ENCODE results near the gene PIGS.

Gene PIGS

DNA sequence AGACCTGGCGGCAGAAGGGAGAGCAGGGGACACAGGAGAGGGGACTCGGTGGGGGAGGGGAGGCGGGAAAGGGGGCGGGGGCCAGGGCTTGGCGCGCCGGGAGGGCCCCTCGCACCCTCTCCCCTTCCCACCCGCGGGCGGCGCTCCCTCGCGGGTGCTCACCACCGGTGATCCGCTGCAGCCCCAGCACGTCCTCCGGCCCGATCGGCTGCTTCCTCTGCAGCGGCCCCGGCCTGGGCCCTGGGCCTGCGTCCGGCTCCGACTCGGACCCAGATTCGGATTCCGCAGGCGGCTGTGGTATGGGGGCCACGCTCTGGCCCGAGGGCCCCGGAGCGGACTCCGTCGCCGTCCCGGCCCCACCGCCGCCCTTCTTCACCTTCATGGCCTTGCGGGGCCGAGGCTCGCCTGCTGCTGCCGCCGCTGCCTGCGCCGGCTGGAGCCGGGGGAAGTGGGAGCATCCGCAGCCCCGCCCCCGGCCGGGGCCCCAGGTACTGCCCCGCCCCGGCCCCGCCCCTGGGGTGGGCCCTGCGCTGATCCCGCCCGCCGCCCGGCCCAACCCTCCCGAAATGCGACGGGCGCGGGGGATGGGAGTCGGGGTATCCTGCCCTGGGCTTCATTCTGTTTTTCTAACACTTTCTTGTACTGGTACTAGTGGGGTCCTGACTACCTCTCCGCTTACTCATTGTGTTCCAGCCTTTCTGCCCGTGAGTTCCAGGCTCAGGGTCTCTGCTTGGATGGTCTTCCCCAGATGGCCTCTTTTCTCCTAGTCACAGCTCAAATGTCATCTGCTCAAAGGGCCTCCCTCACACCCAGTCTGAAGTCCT, 18.9 kb downstream of the PIGS start, which contains the start of gene UNC119:
Gene UNC119, minus strand, starts transcription at position 449 of the 824 bp plus-strand sequence. Its CDS starts 67 bp downstream, at position 382.
- FAIRE-seq = peak; percentile 81
- peak; percentile 87 for DNase-seq (ENCODE audit: insufficient read length, low spot score)
- 0 out of 2 replicates have a peak, but pooled peaks have one; percentile 41 for TF ChIP-seq POLR2A (IDR thresholded peaks at IDR 0.05; ENCODE audit: low read depth, low read length)
- TF ChIP-seq SPI1 (IDR thresholded peaks at IDR 0.05; ENCODE audit: low read depth, low read length) = peak; percentile 61
- TF ChIP-seq TAF1 (IDR thresholded peaks at IDR 0.05; ENCODE audit: low read depth, low read length) = no peak
- 0 out of 2 replicates have a peak, but pooled peaks have one; percentile 30 for TF ChIP-seq POU2F2 (IDR thresholded peaks at IDR 0.05; ENCODE audit: low read depth, low read length)
- TF ChIP-seq PAX5 (IDR thresholded peaks at IDR 0.05; ENCODE audit: insufficient read depth, low read length, severe bottlenecking) = no peak
- TF ChIP-seq POLR2AphosphoS5 (IDR thresholded peaks at IDR 0.05; ENCODE audit: low read depth, low read length) = peak; percentile 49; the same call in 1 of the 2 replicates

DNA sequence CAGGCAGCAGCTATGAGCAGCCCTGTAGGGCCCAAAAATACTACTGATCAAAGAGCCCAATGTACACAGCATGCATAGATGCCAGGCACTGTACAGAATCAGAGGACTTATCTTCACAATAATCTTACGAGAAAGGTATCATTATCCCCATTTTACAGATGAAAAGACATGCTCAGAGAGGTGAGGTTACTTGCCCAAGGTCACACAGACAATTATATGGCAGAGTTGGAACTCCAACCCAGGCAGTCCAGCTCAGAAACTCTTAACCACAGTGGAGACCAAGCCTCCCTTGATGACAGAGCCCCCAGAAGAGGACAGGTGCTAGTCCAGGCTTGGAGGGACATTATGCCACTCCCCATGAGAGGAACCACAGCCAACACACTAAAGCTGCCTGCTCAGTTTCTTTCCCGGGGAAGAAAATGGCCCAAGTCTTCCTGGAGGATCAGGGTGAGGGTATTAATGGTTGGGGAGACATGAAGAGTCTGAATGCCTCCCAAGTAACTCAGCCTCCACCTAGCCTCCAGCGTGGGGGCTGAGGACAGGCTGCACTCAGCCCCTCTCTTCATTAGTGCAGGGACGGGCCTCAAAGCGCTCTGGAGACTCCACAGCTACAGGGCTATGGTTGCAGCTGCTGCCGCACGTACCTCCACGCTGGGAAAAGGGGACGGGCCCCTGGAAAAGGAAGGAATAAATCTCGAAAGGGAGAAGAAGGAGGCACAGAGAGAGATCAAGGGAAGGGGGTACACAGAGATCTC, 19.7 kb downstream of the PIGS start:
- TF ChIP-seq POU2F2 (IDR thresholded peaks at IDR 0.05; ENCODE audit: low read depth, low read length) (no peak), POLR2A (IDR thresholded peaks at IDR 0.05; ENCODE audit: low read depth, low read length) (no peak), PAX5 (IDR thresholded peaks at IDR 0.05; ENCODE audit: insufficient read depth, low read length, severe bottlenecking) (no peak), SPI1 (IDR thresholded peaks at IDR 0.05; ENCODE audit: low read depth, low read length) (no peak), POLR2AphosphoS5 (IDR thresholded peaks at IDR 0.05; ENCODE audit: low read depth, low read length) (no peak), TAF1 (IDR thresholded peaks at IDR 0.05; ENCODE audit: low read depth, low read length) (no peak)
- no peak for DNase-seq (ENCODE audit: insufficient read length, low spot score)
- FAIRE-seq = no peak

DNA sequence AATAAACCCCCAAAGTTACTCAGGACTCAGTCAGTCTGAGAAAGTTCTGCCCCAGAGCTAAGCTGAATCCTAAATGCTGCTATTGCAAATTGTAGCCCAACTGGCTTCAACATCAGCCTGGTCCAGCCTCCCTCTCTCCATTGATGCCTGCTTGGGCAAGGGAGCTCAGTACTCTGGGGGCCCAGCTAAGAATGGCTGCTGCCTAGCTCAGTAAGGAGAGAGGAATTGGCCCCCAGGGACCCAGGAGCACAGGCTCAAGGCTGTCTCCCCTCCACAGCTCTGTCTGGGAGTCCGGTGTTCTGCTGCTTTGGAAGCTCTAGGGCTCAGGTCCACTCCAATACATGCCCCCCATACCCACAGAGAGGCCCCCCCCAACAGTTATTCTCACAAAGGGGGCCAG, 20.5 kb downstream of the PIGS start:
- FAIRE-seq (no peak), DNase-seq (ENCODE audit: insufficient read length, low spot score) (no peak)
- TF ChIP-seq TAF1 (IDR thresholded peaks at IDR 0.05; ENCODE audit: low read depth, low read length) = no peak

- FAIRE-seq = peak; percentile 69
- DNase-seq (ENCODE audit: insufficient read length, low spot score) = no peak
- peak; percentile 80 for TF ChIP-seq SPI1 (IDR thresholded peaks at IDR 0.05; ENCODE audit: low read depth, low read length)
- no peak for TF ChIP-seq TAF1 (IDR thresholded peaks at IDR 0.05; ENCODE audit: low read depth, low read length)
Measured at GRCh38 chr17:28549236-28550132, 21.8 kb downstream of the PIGS start.

- no peak for DNase-seq (ENCODE audit: insufficient read length, low spot score)
- TF ChIP-seq PAX5 (IDR thresholded peaks at IDR 0.05; ENCODE audit: insufficient read depth, low read length, severe bottlenecking) = no peak
- TF ChIP-seq POLR2A (IDR thresholded peaks at IDR 0.05; ENCODE audit: low read depth, low read length) = no peak
- no peak for TF ChIP-seq POU2F2 (IDR thresholded peaks at IDR 0.05; ENCODE audit: low read depth, low read length)
- TF ChIP-seq TAF1 (IDR thresholded peaks at IDR 0.05; ENCODE audit: low read depth, low read length) = no peak
- TF ChIP-seq SPI1 (IDR thresholded peaks at IDR 0.05; ENCODE audit: low read depth, low read length) = no peak
- FAIRE-seq = peak; percentile 28
Measured at GRCh38 chr17:28548417-28549130, 22.8 kb downstream of the PIGS start.

DNA sequence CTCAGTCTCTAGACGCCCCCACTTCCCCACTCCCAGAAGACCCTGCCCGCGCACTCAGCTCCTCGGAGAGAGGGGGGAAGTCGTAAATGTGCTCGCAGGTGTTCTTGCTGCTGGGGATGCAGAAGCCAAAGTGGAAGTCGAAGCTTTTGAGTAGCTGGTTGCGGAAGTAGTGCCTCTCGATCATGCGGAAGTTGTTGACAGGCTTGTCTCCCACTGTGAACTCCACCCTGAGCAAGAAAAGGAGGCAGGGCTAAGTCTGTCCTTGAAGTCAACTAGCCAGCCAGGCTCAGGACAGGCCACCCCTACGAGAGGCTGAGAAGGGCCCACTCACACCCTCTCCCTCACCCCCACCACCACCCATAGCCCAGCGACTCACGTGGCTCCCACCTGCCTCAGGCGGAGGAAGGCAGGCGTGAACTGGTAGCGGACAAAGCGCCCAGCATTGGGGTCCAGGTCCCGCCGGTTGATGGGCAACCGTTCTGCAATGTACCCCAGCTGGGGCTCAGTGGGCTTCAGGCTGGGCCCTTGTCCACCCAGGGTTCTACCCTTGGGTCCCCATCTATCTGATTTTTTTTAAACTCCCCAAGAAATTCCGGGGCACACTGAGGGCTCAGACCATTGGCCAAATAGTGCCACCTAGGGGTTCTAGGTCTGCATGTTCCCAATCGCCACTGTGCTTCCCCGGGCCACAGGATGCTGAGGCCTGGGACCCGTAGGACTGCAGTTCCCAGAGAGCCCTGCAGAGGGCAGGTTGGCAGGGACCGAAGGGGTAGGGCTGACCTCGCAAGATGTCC, 23.5 kb downstream of the PIGS start:
- TF ChIP-seq SPI1 (IDR thresholded peaks at IDR 0.05; ENCODE audit: low read depth, low read length) (peak; percentile 24; the same call in 1 of the 2 replicates), POLR2A (IDR thresholded peaks at IDR 0.05; ENCODE audit: low read depth, low read length) (no peak)
- peak; percentile 93 for FAIRE-seq
- DNase-seq (ENCODE audit: insufficient read length, low spot score) = peak; percentile 75

DNA sequence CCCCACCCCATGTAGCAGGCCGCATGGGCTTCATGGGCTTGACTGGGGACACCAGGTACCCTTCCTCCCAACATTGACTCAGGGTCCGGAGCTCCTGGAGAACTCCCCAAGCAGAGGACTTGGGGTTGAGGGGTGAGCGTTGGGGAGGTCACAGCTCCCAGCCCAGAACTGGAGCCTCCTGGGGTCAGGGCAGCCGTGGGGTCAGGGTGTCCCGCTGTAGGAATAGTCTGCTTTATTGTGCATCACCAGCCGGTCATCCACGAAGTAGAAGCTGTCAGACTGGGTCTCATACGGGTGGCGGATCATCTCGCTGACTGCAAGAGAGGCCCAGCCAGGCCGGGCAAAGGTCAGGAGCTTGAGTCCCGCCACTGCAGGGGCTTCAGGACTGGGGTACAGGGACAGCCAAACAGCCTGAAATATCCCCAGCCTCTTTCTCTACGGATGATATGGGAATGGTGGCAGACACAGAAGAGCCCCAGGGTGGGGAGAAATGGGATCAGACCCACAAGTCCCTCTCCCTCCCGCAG, 24.2 kb downstream of the PIGS start:
- DNase-seq (ENCODE audit: insufficient read length, low spot score) (no peak), FAIRE-seq (no peak)
- TF ChIP-seq POLR2A (IDR thresholded peaks at IDR 0.05; ENCODE audit: low read depth, low read length) = no peak
- no peak for TF ChIP-seq TAF1 (IDR thresholded peaks at IDR 0.05; ENCODE audit: low read depth, low read length)
- no peak for TF ChIP-seq POU2F2 (IDR thresholded peaks at IDR 0.05; ENCODE audit: low read depth, low read length)
- TF ChIP-seq PAX5 (IDR thresholded peaks at IDR 0.05; ENCODE audit: insufficient read depth, low read length, severe bottlenecking) = no peak
- TF ChIP-seq POLR2AphosphoS5 (IDR thresholded peaks at IDR 0.05; ENCODE audit: low read depth, low read length) = no peak
- TF ChIP-seq SPI1 (IDR thresholded peaks at IDR 0.05; ENCODE audit: low read depth, low read length) = no peak

- TF ChIP-seq TAF1 (IDR thresholded peaks at IDR 0.05; ENCODE audit: low read depth, low read length) (no peak), POLR2A (IDR thresholded peaks at IDR 0.05; ENCODE audit: low read depth, low read length) (no peak), POU2F2 (IDR thresholded peaks at IDR 0.05; ENCODE audit: low read depth, low read length) (no peak), PAX5 (IDR thresholded peaks at IDR 0.05; ENCODE audit: insufficient read depth, low read length, severe bottlenecking) (no peak), SPI1 (IDR thresholded peaks at IDR 0.05; ENCODE audit: low read depth, low read length) (no peak)
- FAIRE-seq (no peak), DNase-seq (ENCODE audit: insufficient read length, low spot score) (no peak)
Measured at GRCh38 chr17:28545787-28546415, 25.4 kb downstream of the PIGS start.
